Upper lobe of right lung (tissue), 1 donor: ENCODE results near the gene HNRNPA3. TPM values are rescaled to one million over a fixed set of nuclear protein-coding genes. Genes with fewer than 3 reads are reported as not detected.
"Not testable (repeated sequence)": the region's sequence is repeated elsewhere in the genome, so short reads cannot be mapped to it uniquely, and the experiment has no call there.

Source experiments
- ATAC-seq: fragments of 200-7000 bp; cut with Tn5 transposase; one replicate; pipeline ENCODE4 v1.9.1; 2020; ENCODE audit warnings: mild to moderate bottlenecking, moderate library complexity
- DNase-seq: peaks from one replicate; pipeline ENCODE4 v3.0.0-alpha.2; 2020
- H3K27ac ChIP-seq: fragments of 200-600 bp; one replicate; pipeline ENCODE4 v1.8.0; 2022
- H3K27me3 ChIP-seq: fragments of 200-600 bp; one replicate; pipeline ENCODE4 v1.8.0; 2022; ENCODE audit warnings: mild to moderate bottlenecking
- H3K36me3 ChIP-seq: fragments of 200-600 bp; one replicate; pipeline ENCODE4 v1.8.0; 2022
- H3K4me1 ChIP-seq: fragments of 200-600 bp; one replicate; pipeline ENCODE4 v1.8.0; 2022
- H3K4me3 ChIP-seq: fragments of 200-600 bp; one replicate; pipeline ENCODE4 v1.8.0; 2022; ENCODE audit warnings: mild to moderate bottlenecking
- H3K9me3 ChIP-seq: fragments of 200-600 bp; one replicate; pipeline ENCODE4 v1.8.0; 2022
- CTCF ChIP-seq: fragments of 200-600 bp; IDR thresholded peaks from one replicate; pipeline ENCODE4 v1.8.0; 2022; ENCODE audit warnings: antibody characterized with exemption
- intact Hi-C: fragments of 100-400 bp; cut with DNase I; formaldehyde crosslinking; loops from one replicate; pipeline ENCODE4 v1.11.0; 2022
- total RNA-seq: library from RNA; stranded (reverse); fragmentation: NEBNext Ultra II Directional; extraction: Animal tissue kit (Norgen Biotek cat#: 25700); gene quantifications from one replicate; pipeline ENCODE4 v1.2.1, GENCODE V29; 2021
- donor health status: DM: no; HTN: yes; CAD: no; lungs with severe emphysema.

HNRNPA3 gene
- total RNA-seq, 1 donor from 2014 or later, result 139 TPM

DNA sequence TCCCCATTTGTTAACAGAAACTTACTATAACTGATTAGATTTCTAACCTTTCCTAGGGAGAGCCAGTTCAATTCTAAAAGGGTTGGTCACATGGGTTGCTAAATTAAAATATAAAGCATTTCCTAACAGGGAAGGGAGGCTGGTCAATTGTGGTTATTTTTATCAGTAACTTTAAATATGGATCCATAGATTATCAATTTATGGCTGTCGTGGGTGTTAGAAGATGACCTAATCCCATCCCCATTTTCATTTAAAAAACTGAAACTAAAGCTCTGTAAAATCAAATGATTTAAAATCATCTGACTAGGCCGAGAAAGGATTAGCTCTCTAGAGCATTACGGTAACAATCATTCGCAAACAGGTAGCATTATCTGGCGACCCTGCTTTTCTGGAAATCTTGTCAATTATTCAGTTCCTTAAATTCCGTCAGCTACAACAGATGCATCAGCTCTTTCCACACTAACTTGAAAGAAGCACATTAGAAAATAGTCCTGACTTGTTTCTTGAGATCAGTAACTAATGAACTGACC lies 953 bp upstream of the HNRNPA3 start:
- Histone ChIP-seq H3K27ac (peak overlapping the region; percentile 97), H3K4me1 (peaks cover 39% of the 10 kb centered on the region), H3K9me3 (no peaks in the 10 kb centered on the region), H3K36me3 (peaks cover 15% of the 10 kb centered on the region), H3K4me3 (peak overlapping the region; percentile 89), H3K27me3 (no peaks in the 10 kb centered on the region)
- ATAC-seq, result no peak
- no peak for DNase-seq
- intact Hi-C loops, result loop anchor here (10.0 kb wide), 1 partner anchor 53 kb away; the partner anchor contains the start of gene NFE2L2
- TF ChIP-seq CTCF, result no peak

GRCh38 chr2:177212891-177213856 lies 580 bp downstream of the HNRNPA3 start:
- DNase-seq, result peak; percentile 97
- intact Hi-C loops, result loop anchor here (10.0 kb wide), 1 partner anchor 52 kb away; the partner anchor contains the start of gene NFE2L2
- Histone ChIP-seq H3K27ac (peak overlapping the region; percentile 97), H3K4me3 (peak overlapping the region; percentile 89), H3K9me3 (no peaks in the 10 kb centered on the region), H3K4me1 (peaks cover 39% of the 10 kb centered on the region), H3K27me3 (no peaks in the 10 kb centered on the region), H3K36me3 (peaks cover 30% of the 10 kb centered on the region)
- ATAC-seq, result peak; percentile 87
- no peak for TF ChIP-seq CTCF

DNA sequence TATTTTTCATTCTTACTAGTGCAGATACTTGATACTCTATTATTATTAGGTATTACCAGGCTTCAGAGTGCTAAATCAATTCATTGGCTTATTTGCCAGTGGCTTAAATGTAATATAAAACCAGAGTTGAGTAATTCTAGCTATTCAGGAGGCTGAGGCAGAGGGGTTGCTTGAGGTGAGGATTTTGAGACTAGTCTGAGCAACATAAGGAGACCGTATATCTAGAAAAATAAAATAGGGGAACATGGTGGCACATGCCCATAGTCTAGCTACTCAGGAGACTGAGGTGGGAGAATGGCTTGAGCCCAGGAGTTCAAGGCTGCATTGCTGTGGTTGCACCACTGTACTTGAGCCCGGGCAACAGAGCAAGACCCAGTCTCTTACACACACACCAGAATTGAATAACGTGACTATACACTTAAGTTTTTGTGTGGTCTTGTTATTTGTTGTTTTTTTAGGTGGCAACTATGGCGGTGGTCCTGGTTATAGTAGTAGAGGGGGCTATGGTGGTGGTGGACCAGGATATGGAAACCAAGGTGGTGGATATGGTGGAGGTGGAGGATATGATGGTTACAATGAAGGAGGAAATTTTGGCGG lies 4.8 kb downstream of the HNRNPA3 start:
- no peak for ATAC-seq

DNA sequence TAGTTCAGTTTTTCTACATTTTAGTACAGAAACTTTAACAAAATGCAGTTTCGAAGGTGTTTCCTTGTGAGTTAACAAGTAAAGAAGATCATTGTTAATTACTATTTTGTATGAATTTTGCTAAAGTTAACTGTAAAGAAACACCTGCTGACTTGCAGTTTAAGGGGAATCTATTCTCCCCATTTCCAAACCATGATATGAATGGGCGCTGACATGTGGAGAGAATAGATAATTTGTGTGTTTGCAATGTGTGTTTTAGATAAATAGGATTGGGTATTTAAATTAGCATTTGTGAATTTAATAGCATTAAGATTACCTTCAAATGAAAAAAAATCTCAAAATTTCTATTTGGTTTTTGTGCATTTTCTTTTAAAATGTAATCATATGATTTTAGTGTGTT lies 7.2 kb downstream of the HNRNPA3 start:
- not testable (repeated sequence) for H3K4me3 ChIP-seq, ATAC-seq, DNase-seq, H3K27ac ChIP-seq, H3K9me3 ChIP-seq, H3K27me3 ChIP-seq
- Histone ChIP-seq H3K36me3 (peaks cover 96% of the 10 kb centered on the region), H3K4me1 (peaks cover 31% of the 10 kb centered on the region)
- intact Hi-C loops, result loop anchor here (10.0 kb wide), 1 partner anchor 45 kb away; the partner anchor contains the start of gene NFE2L2

More for the DNA sequence above, 4.8 kb downstream of the HNRNPA3 start:
- Histone ChIP-seq H3K4me1 (peaks cover 41% of the 10 kb centered on the region), H3K4me3 (no peak overlapping the region), H3K27me3 (no peaks in the 10 kb centered on the region), H3K36me3 (peaks cover 72% of the 10 kb centered on the region), H3K9me3 (no peaks in the 10 kb centered on the region), H3K27ac (no peak overlapping the region)
- TF ChIP-seq CTCF, result no peak
- intact Hi-C loops, result loop anchor here (10.0 kb wide), 1 partner anchor 47 kb away; the partner anchor contains the start of gene NFE2L2
- no peak for DNase-seq

DNA sequence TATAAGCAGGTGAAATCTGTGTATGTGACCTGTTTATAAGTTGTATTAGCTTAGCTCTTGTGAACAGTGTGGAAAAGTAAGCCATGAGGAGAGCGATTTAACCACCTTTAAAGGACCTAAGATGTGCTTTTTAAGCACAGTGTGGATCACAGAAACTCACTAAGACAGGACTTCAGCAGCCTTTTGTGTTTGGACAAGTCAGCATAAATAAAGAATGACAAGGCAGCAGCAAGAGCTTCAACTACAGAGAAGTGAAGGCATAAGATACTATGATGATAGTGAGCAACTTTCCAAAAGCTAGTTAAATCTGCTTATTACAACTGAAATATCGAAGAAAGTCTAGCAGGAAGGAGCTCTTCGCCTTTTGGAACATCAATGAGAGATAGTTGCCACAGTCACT lies 8.9 kb downstream of the HNRNPA3 start:
- H3K36me3 ChIP-seq, result peaks cover 90% of the 10 kb centered on the region
- intact Hi-C loops, result no loop called here
- H3K4me1 ChIP-seq, result peaks cover 14% of the 10 kb centered on the region
- H3K27ac ChIP-seq, result no peak overlapping the region
- H3K9me3 ChIP-seq, result no peaks in the 10 kb centered on the region
- ATAC-seq, result no peak
- no peaks in the 10 kb centered on the region for H3K27me3 ChIP-seq
- no peak overlapping the region for H3K4me3 ChIP-seq
- no peak for DNase-seq
- no peak for TF ChIP-seq CTCF
